Gastrocnemius medialis (tissue), 4 donors: ENCODE results near the gene GOLGA8M.
"Not testable (repeated sequence)": the region's sequence is repeated elsewhere in the genome, so short reads cannot be mapped to it uniquely, and the experiment has no call there.

Experiments used
- CTCF ChIP-seq, 5 experiments: fragments of 450-650 bp in 3 of 5; fragments of 200-600 bp in 2 of 5; sonication (generic) in 2 of 5; IDR thresholded peaks in 4 of 5; conservative IDR thresholded peaks in 1 of 5; 1 replicate in 4 of 5; 2 replicates in 1 of 5; pipeline ENCODE4 v1.5.1; 2016 to 2019; ENCODE audit warnings: antibody characterized with exemption in 5 of 5, mild to moderate bottlenecking in 3 of 5, moderate library complexity in 3 of 5
- POLR2A ChIP-seq, 2 donors: fragments of 450-650 bp; IDR thresholded peaks; one replicate each; pipeline ENCODE4 v1.6.1; 2017; ENCODE audit warnings: antibody characterized with exemption in 2 of 2, mild to moderate bottlenecking in 2 of 2, moderate library complexity in 2 of 2

- TF ChIP-seq CTCF (IDR thresholded peaks at IDR 0.05 in 4 of 5, conservative IDR thresholded peaks at IDR 0.05 in 1 of 5); POLR2A (IDR thresholded peaks at IDR 0.05): not testable (repeated sequence)
Observed at GRCh38 chr15:28718576-28718975, 6.4 kb upstream of the GOLGA8M start.
